Type B pancreatic cell (in vitro differentiated cells): ENCODE measurements around the gene NTHL1. TPM values are rescaled to one million over a fixed set of nuclear protein-coding genes. Genes with fewer than 3 reads are reported as not detected.

Experiments used
- DNase-seq: peaks from one replicate; pipeline ENCODE4 v3.0.0; 2021; ENCODE audit warnings: mixed read lengths; ENCODE audit not compliant: unreplicated experiment; ENCODE audit errors: extremely low spot score
- H3K27ac Mint-ChIP-seq: 2 replicates; pipeline ENCODE4 v1.8.0; 2021; ENCODE audit warnings: mild to moderate bottlenecking, mixed read lengths
- H3K27me3 Mint-ChIP-seq: 2 replicates; pipeline ENCODE4 v1.8.0; 2021; ENCODE audit warnings: mixed read lengths
- H3K36me3 Mint-ChIP-seq: 2 replicates; pipeline ENCODE4 v1.8.0; 2021; ENCODE audit warnings: mixed read lengths
- H3K4me1 Mint-ChIP-seq: one replicate; pipeline ENCODE4 v1.8.0; 2021; ENCODE audit warnings: mixed read lengths; ENCODE audit not compliant: unreplicated experiment
- H3K4me3 Mint-ChIP-seq: 2 replicates; pipeline ENCODE4 v1.8.0; 2021; ENCODE audit warnings: mild to moderate bottlenecking, mixed read lengths
- H3K9me3 Mint-ChIP-seq: 2 replicates; pipeline ENCODE4 v1.8.0; 2021; ENCODE audit warnings: mixed read lengths
- CTCF ChIP-seq: fragments of 200-600 bp; sonication (generic); conservative IDR thresholded peaks from 2 replicates; pipeline ENCODE4 v1.5.0; 2021; ENCODE audit warnings: antibody characterized with exemption, mild to moderate bottlenecking
- total RNA-seq: library from RNA; stranded (reverse); gene quantifications from 2 replicates; pipeline ENCODE4 v1.2.1, GENCODE V29; 2021; ENCODE audit warnings: low replicate concordance

Gene NTHL1
- total RNA-seq, 1 donor from 2014 or later: 37.6 TPM

GRCh38 chr16:2064368-2064945 is 16.8 kb upstream of the NTHL1 start:
- no peak for TF ChIP-seq CTCF
- no peaks in the 10 kb centered on the region for H3K27me3 Mint-ChIP-seq
- DNase-seq: no peak
- no peaks in the 10 kb centered on the region for H3K4me1 Mint-ChIP-seq
- H3K4me3 Mint-ChIP-seq: no peak overlapping the region
- H3K9me3 Mint-ChIP-seq: no peaks in the 10 kb centered on the region
- peaks cover 3% of the 10 kb centered on the region for H3K36me3 Mint-ChIP-seq
- no peak overlapping the region for H3K27ac Mint-ChIP-seq

- Mint-ChIP-seq H3K27ac (no peak overlapping the region), H3K9me3 (no peaks in the 10 kb centered on the region), H3K36me3 (peaks cover 3% of the 10 kb centered on the region), H3K4me3 (no peak overlapping the region), H3K27me3 (no peaks in the 10 kb centered on the region), H3K4me1 (no peaks in the 10 kb centered on the region)
- no peak for DNase-seq
- no peak for TF ChIP-seq CTCF
Measured at GRCh38 chr16:2063861-2064260, 16.2 kb upstream of the NTHL1 start.

GRCh38 chr16:2062801-2063200 is 15.2 kb upstream of the NTHL1 start:
- no peaks in the 10 kb centered on the region for H3K36me3 Mint-ChIP-seq
- H3K9me3 Mint-ChIP-seq: no peaks in the 10 kb centered on the region
- H3K27ac Mint-ChIP-seq: no peak overlapping the region
- H3K4me3 Mint-ChIP-seq: no peak overlapping the region
- H3K27me3 Mint-ChIP-seq: no peaks in the 10 kb centered on the region
- H3K4me1 Mint-ChIP-seq: no peaks in the 10 kb centered on the region
- TF ChIP-seq CTCF: no peak
- DNase-seq: no peak

- H3K4me3 Mint-ChIP-seq: no peak overlapping the region
- no peaks in the 10 kb centered on the region for H3K4me1 Mint-ChIP-seq
- no peak for DNase-seq
- H3K36me3 Mint-ChIP-seq: no peaks in the 10 kb centered on the region
- no peaks in the 10 kb centered on the region for H3K27me3 Mint-ChIP-seq
- no peak overlapping the region for H3K27ac Mint-ChIP-seq
- no peaks in the 10 kb centered on the region for H3K9me3 Mint-ChIP-seq
- no peak for TF ChIP-seq CTCF
Measured at GRCh38 chr16:2061526-2061925, 13.9 kb upstream of the NTHL1 start.

GRCh38 chr16:2061023-2061422 is 13.4 kb upstream of the NTHL1 start:
- Mint-ChIP-seq H3K36me3 (no peaks in the 10 kb centered on the region), H3K27ac (no peak overlapping the region), H3K4me3 (no peak overlapping the region), H3K27me3 (no peaks in the 10 kb centered on the region), H3K4me1 (no peaks in the 10 kb centered on the region), H3K9me3 (no peaks in the 10 kb centered on the region)
- DNase-seq: no peak
- no peak for TF ChIP-seq CTCF

- no peak for TF ChIP-seq CTCF
- Mint-ChIP-seq H3K27ac (no peak overlapping the region), H3K4me1 (no peaks in the 10 kb centered on the region), H3K4me3 (no peak overlapping the region), H3K36me3 (no peaks in the 10 kb centered on the region), H3K27me3 (no peaks in the 10 kb centered on the region), H3K9me3 (no peaks in the 10 kb centered on the region)
- DNase-seq: no peak
Measured at GRCh38 chr16:2060346-2060745, 12.7 kb upstream of the NTHL1 start.
